Measurements from ENCODE around the gene MAGEL2. TPM values are rescaled to one million over a fixed set of nuclear protein-coding genes. Genes with fewer than 3 reads are reported as not detected.
A peak's percentile ranks its signal among the peaks of the same experiment; 100 is the strongest.

MAGEL2 gene
- total RNA-seq, 1 donor from 2014 or later: 4.5 TPM

DNA sequence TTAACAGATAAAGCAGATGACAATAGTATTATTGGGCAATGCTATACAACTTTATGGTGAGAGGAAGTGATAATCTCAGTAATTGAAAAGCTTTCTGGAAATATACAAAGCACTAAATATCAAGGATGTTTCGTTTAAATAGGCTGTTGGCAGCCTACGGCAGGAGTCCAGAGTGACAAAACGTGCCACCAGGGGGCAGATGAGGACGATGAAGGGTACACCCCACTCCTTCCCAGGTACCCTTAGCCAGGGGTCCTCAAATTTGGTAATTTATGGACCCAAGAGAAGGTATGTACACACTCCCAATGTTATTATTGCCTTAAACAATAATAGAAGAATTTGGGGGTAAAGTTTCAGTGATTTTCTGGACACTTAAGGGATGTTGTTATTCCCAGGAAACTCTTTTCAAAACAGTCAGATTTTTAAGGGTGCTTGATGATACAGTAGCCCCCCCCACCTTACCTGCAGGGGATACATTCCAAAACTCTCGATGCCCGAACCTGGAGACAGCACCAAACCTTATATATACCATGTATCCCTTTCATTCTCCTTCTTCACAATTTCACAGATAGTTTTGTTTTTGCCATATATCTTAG is 1.4 kb upstream of the MAGEL2 start:
- no peak overlapping the region for H3K27ac Mint-ChIP-seq (ENCODE audit: unreplicated experiment)
- TF ChIP-seq, protein P1, sequence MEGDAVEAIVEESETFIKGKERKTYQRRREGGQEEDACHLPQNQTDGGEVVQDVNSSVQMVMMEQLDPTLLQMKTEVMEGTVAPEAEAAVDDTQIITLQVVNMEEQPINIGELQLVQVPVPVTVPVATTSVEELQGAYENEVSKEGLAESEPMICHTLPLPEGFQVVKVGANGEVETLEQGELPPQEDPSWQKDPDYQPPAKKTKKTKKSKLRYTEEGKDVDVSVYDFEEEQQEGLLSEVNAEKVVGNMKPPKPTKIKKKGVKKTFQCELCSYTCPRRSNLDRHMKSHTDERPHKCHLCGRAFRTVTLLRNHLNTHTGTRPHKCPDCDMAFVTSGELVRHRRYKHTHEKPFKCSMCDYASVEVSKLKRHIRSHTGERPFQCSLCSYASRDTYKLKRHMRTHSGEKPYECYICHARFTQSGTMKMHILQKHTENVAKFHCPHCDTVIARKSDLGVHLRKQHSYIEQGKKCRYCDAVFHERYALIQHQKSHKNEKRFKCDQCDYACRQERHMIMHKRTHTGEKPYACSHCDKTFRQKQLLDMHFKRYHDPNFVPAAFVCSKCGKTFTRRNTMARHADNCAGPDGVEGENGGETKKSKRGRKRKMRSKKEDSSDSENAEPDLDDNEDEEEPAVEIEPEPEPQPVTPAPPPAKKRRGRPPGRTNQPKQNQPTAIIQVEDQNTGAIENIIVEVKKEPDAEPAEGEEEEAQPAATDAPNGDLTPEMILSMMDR (IDR thresholded peaks at IDR 0.05; ENCODE audit: unreplicated experiment): peak; percentile 65
- peak; percentile 60 for DNase-seq (ENCODE audit: low spot score)
- H3K4me3 Mint-ChIP-seq (ENCODE audit: unreplicated experiment): no peak overlapping the region
- H3K9me3 Mint-ChIP-seq (ENCODE audit: unreplicated experiment): peaks cover 7% of the 10 kb centered on the region
- H3K27me3 Mint-ChIP-seq (ENCODE audit: unreplicated experiment): peaks cover 1% of the 10 kb centered on the region
- H3K36me3 Mint-ChIP-seq (ENCODE audit: low read depth, unreplicated experiment): peaks cover 5% of the 10 kb centered on the region
- peaks cover 6% of the 10 kb centered on the region for H3K4me1 Mint-ChIP-seq (ENCODE audit: unreplicated experiment)

GRCh38 chr15:23647001-23647295 is 719 bp downstream of the MAGEL2 start:
- TF ChIP-seq, protein P1 (IDR thresholded peaks at IDR 0.05; ENCODE audit: unreplicated experiment): no peak
- Mint-ChIP-seq H3K9me3 (ENCODE audit: unreplicated experiment) (peaks cover 7% of the 10 kb centered on the region), H3K4me1 (ENCODE audit: unreplicated experiment) (peaks cover 6% of the 10 kb centered on the region), H3K36me3 (ENCODE audit: low read depth, unreplicated experiment) (peaks cover 5% of the 10 kb centered on the region), H3K27me3 (ENCODE audit: unreplicated experiment) (peaks cover 1% of the 10 kb centered on the region), H3K27ac (ENCODE audit: unreplicated experiment) (no peak overlapping the region), H3K4me3 (ENCODE audit: unreplicated experiment) (peak overlapping the region; percentile 85)
- no peak for DNase-seq (ENCODE audit: low spot score)

DNA sequence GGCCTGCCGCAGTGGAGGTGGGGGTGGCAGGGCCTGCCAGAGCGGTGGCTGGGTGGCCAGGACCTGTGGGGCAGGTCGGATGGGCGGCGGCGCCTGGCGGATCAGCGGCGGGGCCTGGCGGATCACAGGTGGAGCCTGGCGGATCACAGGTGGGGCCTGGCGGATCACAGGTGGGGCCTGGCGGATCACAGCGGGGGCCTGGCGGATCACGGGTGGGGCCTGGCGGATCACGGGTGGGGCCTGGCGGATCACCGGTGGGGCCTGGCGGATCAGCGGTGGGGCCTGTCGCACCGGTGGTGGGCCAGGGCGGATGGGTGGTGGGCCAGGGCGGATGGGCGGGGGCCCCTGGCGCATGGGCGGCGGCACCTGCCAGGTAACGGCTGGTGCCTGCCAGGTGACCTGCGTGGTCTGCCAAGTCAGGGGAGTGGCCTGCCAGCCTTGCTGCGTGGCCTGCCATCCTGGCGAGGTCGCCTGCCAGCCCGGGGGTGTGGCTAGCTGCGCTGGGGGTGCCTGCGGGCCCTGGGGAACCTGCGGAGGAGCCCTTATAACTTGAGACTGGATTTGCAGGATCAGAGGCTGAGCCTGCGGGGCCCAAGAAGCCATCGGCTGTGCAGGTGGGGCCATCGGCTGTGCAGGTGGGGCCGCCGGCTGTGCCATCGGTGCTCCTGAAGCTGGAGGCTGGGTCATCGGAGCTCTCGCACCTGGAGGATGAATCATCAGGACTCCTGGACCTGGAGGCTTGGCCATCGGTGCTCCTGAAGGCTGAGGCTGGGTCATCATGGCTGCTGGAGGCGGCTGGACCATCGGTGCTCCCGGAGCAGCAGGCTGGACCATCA is 1.3 kb downstream of the MAGEL2 start:
- H3K27ac Mint-ChIP-seq (ENCODE audit: unreplicated experiment): no peak overlapping the region
- H3K4me1 Mint-ChIP-seq (ENCODE audit: unreplicated experiment): peaks cover 6% of the 10 kb centered on the region
- H3K27me3 Mint-ChIP-seq (ENCODE audit: unreplicated experiment): peaks cover 1% of the 10 kb centered on the region
- peak overlapping the region; percentile 85 for H3K4me3 Mint-ChIP-seq (ENCODE audit: unreplicated experiment)
- H3K9me3 Mint-ChIP-seq (ENCODE audit: unreplicated experiment): peaks cover 7% of the 10 kb centered on the region
- TF ChIP-seq, protein P1 (IDR thresholded peaks at IDR 0.05; ENCODE audit: unreplicated experiment): no peak
- peaks cover 5% of the 10 kb centered on the region for H3K36me3 Mint-ChIP-seq (ENCODE audit: low read depth, unreplicated experiment)
- no peak for DNase-seq (ENCODE audit: low spot score)

DNA sequence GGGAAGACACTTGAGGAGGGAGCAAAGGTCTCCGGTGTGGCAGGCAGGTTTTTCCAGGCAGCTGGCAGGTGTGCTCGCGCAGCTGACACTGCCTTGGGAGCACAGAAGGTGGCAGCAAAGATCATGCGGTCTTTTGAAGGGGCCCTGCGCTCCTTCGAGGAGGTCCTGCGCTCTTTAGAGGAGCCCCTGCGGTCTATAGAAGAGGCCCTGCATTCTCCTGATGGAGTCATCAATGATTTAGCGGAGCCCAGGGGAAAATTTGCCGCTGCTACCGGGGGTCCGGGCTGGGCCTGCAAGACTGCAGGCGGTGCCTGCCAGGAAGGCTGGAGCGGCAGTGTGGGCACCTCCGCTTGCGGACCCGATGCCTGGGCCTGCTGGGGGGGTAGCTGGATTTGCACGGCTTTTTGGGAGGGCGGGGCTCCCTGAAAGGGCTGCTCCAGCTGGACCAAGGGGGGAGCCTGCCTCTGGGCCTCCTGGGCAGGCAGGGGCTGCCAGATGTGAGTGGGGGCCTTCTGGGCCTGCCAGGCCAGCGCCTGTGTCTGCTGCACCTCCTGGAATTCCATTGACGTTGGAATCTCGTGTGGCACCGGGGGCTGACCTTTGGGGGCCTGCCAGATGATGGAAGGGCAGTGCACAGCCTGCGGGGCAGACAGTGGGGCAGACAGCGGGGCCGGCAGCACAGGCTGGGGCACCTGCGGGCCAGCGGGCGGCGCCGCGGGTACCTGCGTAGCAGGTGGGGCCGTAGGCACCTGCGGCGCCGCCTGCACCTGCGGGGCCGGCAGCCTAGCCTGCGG is 2.1 kb downstream of the MAGEL2 start:
- Mint-ChIP-seq H3K9me3 (ENCODE audit: unreplicated experiment) (peaks cover 7% of the 10 kb centered on the region), H3K4me3 (ENCODE audit: unreplicated experiment) (no peak overlapping the region), H3K4me1 (ENCODE audit: unreplicated experiment) (peaks cover 6% of the 10 kb centered on the region), H3K27me3 (ENCODE audit: unreplicated experiment) (peaks cover 1% of the 10 kb centered on the region), H3K27ac (ENCODE audit: unreplicated experiment) (no peak overlapping the region), H3K36me3 (ENCODE audit: low read depth, unreplicated experiment) (peaks cover 5% of the 10 kb centered on the region)
- TF ChIP-seq, protein P1 (IDR thresholded peaks at IDR 0.05; ENCODE audit: unreplicated experiment): no peak
- peak; percentile 29 for DNase-seq (ENCODE audit: low spot score)
